ENCODE measurements around the gene PTDSS2. TPM values are rescaled to one million over a fixed set of nuclear protein-coding genes. Genes with fewer than 3 reads are reported as not detected.

The PTDSS2 gene
- total and polyA plus RNA-seq, 2 of the 4 experiments (the other 2 are of a cell fraction) = 23.5 to 26.6 TPM

DNA sequence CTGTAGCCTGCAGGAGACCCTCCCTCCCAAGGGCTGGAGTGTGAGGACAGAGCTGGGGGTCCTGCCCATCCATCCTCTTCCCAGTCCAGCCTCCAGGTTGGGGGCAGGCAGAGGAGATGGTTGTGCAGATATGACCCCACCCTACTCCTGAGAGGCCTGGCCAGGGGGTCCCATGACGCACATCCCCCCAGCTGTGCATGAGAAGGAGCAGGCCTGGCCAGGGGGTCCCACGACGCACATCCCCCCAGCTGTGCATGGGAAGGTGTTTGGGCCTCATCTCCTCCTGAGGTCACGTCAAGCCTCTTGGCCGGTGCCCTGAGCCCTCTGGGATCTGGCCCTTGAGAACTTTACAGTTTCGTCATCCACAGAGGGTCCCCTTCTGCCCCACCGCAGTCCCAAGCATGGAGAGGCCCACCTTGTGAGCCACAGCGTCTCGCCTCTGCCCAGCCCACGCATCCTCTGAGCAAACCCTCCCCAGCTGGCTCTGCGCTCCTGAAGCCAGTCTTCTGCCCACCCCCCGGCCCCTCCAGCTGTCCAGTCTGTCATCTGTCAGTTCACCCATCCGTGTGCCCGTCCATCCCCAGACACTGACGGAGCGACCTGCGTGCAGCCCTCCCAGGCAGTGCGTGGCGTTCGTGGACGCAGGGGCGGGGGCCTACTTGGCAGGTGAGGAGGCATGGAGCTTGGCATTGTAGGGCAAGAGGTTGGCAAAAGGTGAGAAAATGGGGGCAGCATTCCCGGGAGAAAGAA is 10.6 kb upstream of the PTDSS2 start:
- WGBS, 2 experiments (ENCODE audit: extremely low coverage in 2 of 2, insufficient read length in 1 of 2) = 80% methylated on average over 14 of the region's 23 CpGs; no CpG with 5 or more reads in 1 of the 2 experiments
- no peak overlapping the region for H3K4me2 ChIP-seq (ENCODE audit: low read depth, low read length)
- no peak overlapping the region for H2BK15ac ChIP-seq (ENCODE audit: low read depth, low read length)
- H4K91ac ChIP-seq (ENCODE audit: insufficient read depth, low read depth, low read length) = no peak overlapping the region
- H3K4ac ChIP-seq (ENCODE audit: low read depth, low read length) = no peak overlapping the region
- no peaks in the 10 kb centered on the region for H4K20me1 ChIP-seq (ENCODE audit: insufficient read depth, low read length)
- no peak overlapping the region for H3K4me3 ChIP-seq (ENCODE audit: insufficient read depth, low read depth, low read length)
- peaks cover 33% of the 10 kb centered on the region for H3K27me3 ChIP-seq (ENCODE audit: control insufficient read depth, insufficient read depth, low read length)
- H3K9me1 ChIP-seq (ENCODE audit: insufficient read depth, low read length) = no peaks in the 10 kb centered on the region
- H4K8ac ChIP-seq (ENCODE audit: low read depth in 2 of 2, low read length in 2 of 2) = no peak overlapping the region
- no peak overlapping the region for H3K14ac ChIP-seq (replicated peaks; ENCODE audit: low read depth, low read length)
- H3K36me3 ChIP-seq (ENCODE audit: control insufficient read depth, insufficient read depth, low read length) = no peaks in the 10 kb centered on the region
- DNase-seq (no peak), ATAC-seq (ENCODE audit: low read depth) (no peak)
- no peak overlapping the region for H3K27ac ChIP-seq (ENCODE audit: insufficient read depth, low read length)
- POLR2A ChIA-PET (ENCODE audit: unreplicated experiment) = no interaction called here
- in situ Hi-C loops (cut with MboI; ENCODE audit: low sequenced_read_pairs) (no loop called here), intact Hi-C loops (cut with micrococcal nuclease) (loop anchor here (10.0 kb wide), 1 partner anchor 75 kb away; the partner anchor contains the start of gene B4GALNT4), dilution Hi-C loops (cut with HindIII; ENCODE audit: low sequenced_read_pairs, unreplicated experiment) (no loop called here)
- TF ChIP-seq SMC3 (IDR thresholded peaks at IDR 0.05; ENCODE audit: low read depth, low read length) = no peak
- TF ChIP-seq FOS (IDR thresholded peaks at IDR 0.05; ENCODE audit: low read depth, low read length) = no peak
- H2AFZ ChIP-seq (replicated peaks; ENCODE audit: low read length, poor library complexity) = no peak overlapping the region
- no peak overlapping the region for H2AK5ac ChIP-seq (ENCODE audit: low read depth, low read length)
- H3K79me1 ChIP-seq (ENCODE audit: low read depth in 1 of 2, low read length in 2 of 2) = no peaks in the 10 kb centered on the region
- no peak overlapping the region for H3K9ac ChIP-seq (ENCODE audit: low read depth, low read length)
- H4K5ac ChIP-seq (ENCODE audit: low read depth, low read length) = no peak overlapping the region
- H2BK20ac ChIP-seq (ENCODE audit: low read depth, low read length) = no peak overlapping the region
- BruUV-seq (replicated peaks) = no TSS peak
- H3K56ac ChIP-seq (ENCODE audit: extremely low read depth, insufficient read depth, low read length) = no peak overlapping the region
- H2BK120ac ChIP-seq (ENCODE audit: low read depth, low read length) = no peak overlapping the region
- peaks cover 2% of the 10 kb centered on the region; the same call in 1 of the 2 replicates for H3K4me1 ChIP-seq (ENCODE audit: control insufficient read depth, insufficient read depth, low read length)
- no peak overlapping the region for H3K18ac ChIP-seq (ENCODE audit: low read depth, low read length)
- H3K9me3 ChIP-seq (ENCODE audit: control insufficient read depth, insufficient read depth, low read length) = peaks cover 4% of the 10 kb centered on the region; the same call in 1 of the 2 replicates
- H3K23ac ChIP-seq (ENCODE audit: low read depth, low read length) = no peak overlapping the region
- peak overlapping the region; percentile 57 for H2AK9ac ChIP-seq (replicated peaks; ENCODE audit: low read depth, low read length, poor library complexity)
- H2BK5ac ChIP-seq (ENCODE audit: low read depth, low read length, poor library complexity, severe bottlenecking) = no peak overlapping the region
- CTCF ChIA-PET = interaction anchor here (0.9 to 2.2 kb wide), 3 partner anchors 8 to 52 kb away, joined by 3 to 6 read pairs (median 5); no protein-coding TSS in a partner anchor
